Uterus (tissue), 4 donors: Measurements from ENCODE around the gene MAZ. TPM values are rescaled to one million over a fixed set of nuclear protein-coding genes. Genes with fewer than 3 reads are reported as not detected.

Source experiments
- small RNA-seq: library from RNA; depleted of rRNA; stranded (forward); fragments of <200 nt; gene quantifications from one replicate; pipeline ENCODE3, GENCODE V24; 2016
- total RNA-seq, 4 donors: library from RNA; depleted of rRNA in 3 of 4; stranded (reverse); fragments of >200 nt in 3 of 4; gene quantifications; one replicate each; pipeline versions ENCODE4 v1.1.0 to v1.2.4, GENCODE V29; 2014 to 2023
- donor health status: DM: yes; HTN: yes; CAD: no.

The MAZ gene
- total RNA-seq, 4 donors from 2014 or later, result 32.8 to 200 (median 67.5) TPM

Small RNAs within 50 kb of the gene (small RNA-seq; reads per million reads assigned to genes)
- not detected for gene AC009133.6
- not detected for gene AC120114.4

Other genes with a start within 250 kb of the MAZ start
- 1 to 10 TPM in 1 of 4 donors, under 1 TPM in 2, not detected in 1; 0.26 to 2.4 (median 0.83) TPM for gene SPN, start 143.3 kb upstream of the MAZ start, total RNA-seq
- 10 to 100 TPM; 16.7 to 54.3 (median 23.1) TPM for gene QPRT, start 127.3 kb upstream of the MAZ start, total RNA-seq
- 1 to 10 TPM in 1 of 4 donors, under 1 TPM in 2, not detected in 1; 0.49 to 5.1 (median 0.97) TPM for gene C16orf54, start 60.5 kb upstream of the MAZ start, total RNA-seq
- gene ZG16, start 28.3 kb upstream of the MAZ start, total RNA-seq, result under 1 TPM in 1 of 4 donors, not detected in 3; under 0.01 TPM
- 10 to 100 TPM in 3 of 4 donors, 1 to 10 TPM in 1; 5.9 to 70.4 (median 15.8) TPM for gene KIF22, start 15.8 kb upstream of the MAZ start, total RNA-seq
- gene PRRT2, start 5.7 kb downstream of the MAZ start, total RNA-seq, result 10 to 100 TPM; 20.2 to 54.5 (median 28.0) TPM
- 10 to 100 TPM; 36.1 to 85.0 (median 46.9) TPM for gene PAGR1, start 9.6 kb downstream of the MAZ start, total RNA-seq
- gene MVP, start 13.9 kb downstream of the MAZ start, total RNA-seq, result 100 to 1,000 TPM in 1 of 4 donors, 10 to 100 TPM in 3; 38.4 to 132 (median 67.4) TPM
- 10 to 100 TPM; 35.1 to 83.7 (median 59.1) TPM for gene CDIPT, start 56.7 kb downstream of the MAZ start, total RNA-seq
- gene SEZ6L2, start 93.0 kb downstream of the MAZ start, total RNA-seq, result 10 to 100 TPM in 1 of 4 donors, 1 to 10 TPM in 1, under 1 TPM in 1, not detected in 1; 0.52 to 19.4 (median 4.6) TPM
- gene ASPHD1, start 94.0 kb downstream of the MAZ start, total RNA-seq, result 1 to 10 TPM in 2 of 4 donors, under 1 TPM in 1, not detected in 1; 0.61 to 1.0 (median 1.0) TPM
- gene KCTD13, start 119.7 kb downstream of the MAZ start, total RNA-seq, result 10 to 100 TPM in 2 of 4 donors, 1 to 10 TPM in 2; 1.8 to 33.3 (median 14.6) TPM
- 10 to 100 TPM; 38.6 to 82.3 (median 58.5) TPM for gene TMEM219, start 155.6 kb downstream of the MAZ start, total RNA-seq
- gene TAOK2, start 167.3 kb downstream of the MAZ start, total RNA-seq, result 10 to 100 TPM; 28.4 to 70.0 (median 46.6) TPM
- 10 to 100 TPM in 2 of 4 donors, 1 to 10 TPM in 2; 3.8 to 20.4 (median 13.5) TPM for gene HIRIP3, start 189.1 kb downstream of the MAZ start, total RNA-seq
- 100 to 1,000 TPM in 1 of 4 donors, 10 to 100 TPM in 2, 1 to 10 TPM in 1; 4.1 to 714 (median 68.9) TPM for gene INO80E, start 189.7 kb downstream of the MAZ start, total RNA-seq
- 1 to 10 TPM in 3 of 4 donors, not detected in 1; 1.0 to 2.6 (median 1.8) TPM for gene DOC2A, start 204.5 kb downstream of the MAZ start, total RNA-seq
- not detected for gene C16orf92, start 216.7 kb downstream of the MAZ start, total RNA-seq
- gene TLCD3B, start 224.7 kb downstream of the MAZ start, total RNA-seq, result under 1 TPM in 1 of 4 donors, not detected in 3; 0.62 TPM